GM13977 (cell line): Measurements from ENCODE around the gene TNRC6A.
"Not testable (repeated sequence)": the region's sequence is repeated elsewhere in the genome, so short reads cannot be mapped to it uniquely, and the experiment has no call there.

Source experiments
- DNase-seq: peaks from one replicate; pipeline ENCODE4 v3.0.0; 2012; ENCODE audit warnings: low spot score
- in situ Hi-C: fragments of 300-500 bp; cut with MboI; formaldehyde crosslinking; loops from one replicate; pipeline ENCODE4 v1.12.0; 2022; ENCODE audit warnings: low sequenced_read_pairs, low pct_unique_long_range_greater_than_20kb, mixed read lengths, inconsistent platforms; ENCODE audit not compliant: unreplicated experiment
- TF ChIP-seq, protein P1 (sequence below): IDR thresholded peaks from 2 replicates; pipeline ENCODE4 v1.5.1; 2012; ENCODE audit warnings: mild to moderate bottlenecking, control low read depth; ENCODE audit not compliant: insufficient read depth; ENCODE audit errors: extremely low read depth, missing control alignments

The TNRC6A gene

DNA sequence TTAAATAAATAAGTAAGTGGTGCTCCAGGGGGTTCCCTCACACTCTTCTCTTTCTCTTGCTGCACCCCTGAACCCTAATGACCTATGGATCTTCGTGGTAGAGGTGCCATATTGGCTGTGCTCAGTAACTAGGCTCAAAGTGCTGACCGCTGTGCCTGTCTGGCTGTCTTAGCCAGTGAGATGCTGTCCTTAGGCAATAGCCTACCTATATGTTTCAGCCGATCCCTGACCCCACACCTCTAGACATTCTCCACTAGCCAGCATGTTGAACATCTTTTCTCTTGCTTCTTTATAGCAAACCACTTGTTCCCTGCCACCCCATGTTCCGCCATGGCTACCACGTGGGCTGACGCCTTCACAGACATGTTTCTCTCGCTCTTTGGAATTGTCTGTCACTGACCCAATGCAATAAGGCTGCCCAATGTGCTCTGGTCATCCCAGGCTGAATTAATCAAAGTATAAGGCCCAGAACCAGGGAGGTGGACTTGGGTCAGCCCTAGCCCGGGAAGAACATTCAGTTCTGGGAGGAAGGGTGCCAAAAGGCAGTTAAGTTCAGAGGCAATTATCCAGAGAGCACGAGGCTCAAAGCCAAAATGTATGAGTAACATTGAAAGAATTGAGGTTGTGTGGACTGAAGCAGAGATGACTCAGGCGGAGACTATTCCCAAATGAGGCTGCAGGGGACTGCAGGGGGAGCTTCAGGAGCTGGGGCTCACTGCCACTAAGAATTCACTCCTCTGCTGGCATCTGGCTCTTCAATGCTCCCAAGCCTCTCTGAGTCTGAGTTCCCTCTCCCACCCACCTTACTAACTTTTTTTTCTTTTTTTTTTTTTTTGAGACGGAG, 28.7 kb upstream of the TNRC6A start:
- no peak for DNase-seq
- in situ Hi-C loops, result no loop called here

DNA sequence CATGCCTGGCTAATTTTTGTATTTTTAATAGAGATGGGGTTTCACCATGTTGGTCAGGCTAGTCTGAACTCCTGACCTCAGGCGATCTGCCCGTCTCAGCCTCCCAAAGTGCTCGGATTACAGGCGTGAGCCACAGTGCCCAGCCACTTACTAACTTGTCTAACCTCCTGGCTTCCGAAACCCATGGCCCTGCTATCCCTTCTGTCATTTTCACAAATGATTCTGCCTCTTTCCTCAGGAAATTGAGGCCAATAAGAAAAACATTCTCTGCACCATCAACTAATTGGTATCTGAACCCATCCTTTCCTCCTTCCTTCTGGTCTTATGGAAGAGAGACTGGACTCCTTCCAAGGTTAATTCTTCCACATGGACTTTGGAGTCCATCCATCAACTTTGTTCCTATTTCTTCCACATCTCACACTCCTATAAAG, 27.9 kb upstream of the TNRC6A start:
- TF ChIP-seq, protein P1, sequence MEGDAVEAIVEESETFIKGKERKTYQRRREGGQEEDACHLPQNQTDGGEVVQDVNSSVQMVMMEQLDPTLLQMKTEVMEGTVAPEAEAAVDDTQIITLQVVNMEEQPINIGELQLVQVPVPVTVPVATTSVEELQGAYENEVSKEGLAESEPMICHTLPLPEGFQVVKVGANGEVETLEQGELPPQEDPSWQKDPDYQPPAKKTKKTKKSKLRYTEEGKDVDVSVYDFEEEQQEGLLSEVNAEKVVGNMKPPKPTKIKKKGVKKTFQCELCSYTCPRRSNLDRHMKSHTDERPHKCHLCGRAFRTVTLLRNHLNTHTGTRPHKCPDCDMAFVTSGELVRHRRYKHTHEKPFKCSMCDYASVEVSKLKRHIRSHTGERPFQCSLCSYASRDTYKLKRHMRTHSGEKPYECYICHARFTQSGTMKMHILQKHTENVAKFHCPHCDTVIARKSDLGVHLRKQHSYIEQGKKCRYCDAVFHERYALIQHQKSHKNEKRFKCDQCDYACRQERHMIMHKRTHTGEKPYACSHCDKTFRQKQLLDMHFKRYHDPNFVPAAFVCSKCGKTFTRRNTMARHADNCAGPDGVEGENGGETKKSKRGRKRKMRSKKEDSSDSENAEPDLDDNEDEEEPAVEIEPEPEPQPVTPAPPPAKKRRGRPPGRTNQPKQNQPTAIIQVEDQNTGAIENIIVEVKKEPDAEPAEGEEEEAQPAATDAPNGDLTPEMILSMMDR, result no peak
- DNase-seq, result no peak
- in situ Hi-C loops, result no loop called here

More for the DNA sequence above, 28.7 kb upstream of the TNRC6A start:
- TF ChIP-seq, protein P1, result no peak

DNA sequence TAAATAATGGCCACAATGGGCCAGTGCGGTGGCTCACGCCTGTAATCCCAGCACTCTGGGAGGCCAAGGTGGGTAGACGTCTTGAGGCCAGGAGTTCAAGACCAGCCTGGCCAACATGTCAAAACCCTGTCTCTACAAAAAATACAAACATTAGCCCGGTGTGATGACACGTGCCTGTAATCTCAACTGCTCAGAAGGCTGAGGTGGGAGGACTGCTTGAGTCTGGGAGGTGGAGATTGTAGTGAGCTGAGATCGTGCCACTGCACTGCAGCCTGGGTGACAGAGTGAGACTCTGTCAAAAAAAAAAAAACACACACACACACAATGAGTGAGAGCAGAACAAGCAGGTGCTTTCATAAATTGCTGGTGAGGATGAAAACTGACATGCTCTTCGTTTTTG, 21.7 kb upstream of the TNRC6A start:
- in situ Hi-C loops, DNase-seq: not testable (repeated sequence)

DNA sequence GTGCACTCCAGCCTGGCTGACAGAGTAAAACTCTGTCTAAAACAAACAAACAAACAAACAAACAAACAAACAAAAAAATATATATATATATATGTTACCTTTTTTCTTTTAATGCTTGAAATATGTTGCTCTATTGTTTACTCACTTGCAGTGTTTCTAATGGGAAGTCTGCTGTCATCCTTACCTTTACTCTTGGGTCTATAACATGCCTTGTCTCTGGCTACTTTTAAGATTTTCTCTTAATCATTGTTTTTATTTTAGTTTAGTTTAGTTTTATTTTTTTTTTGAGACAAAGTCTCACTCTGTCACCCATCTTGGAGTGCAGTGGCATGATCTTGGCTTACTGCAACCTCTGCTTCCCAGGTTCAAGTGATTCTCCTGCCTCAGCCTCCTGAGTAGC, 16.1 kb upstream of the TNRC6A start:
- no peak for DNase-seq
- TF ChIP-seq, protein P1, result no peak
- in situ Hi-C loops, result no loop called here

DNA sequence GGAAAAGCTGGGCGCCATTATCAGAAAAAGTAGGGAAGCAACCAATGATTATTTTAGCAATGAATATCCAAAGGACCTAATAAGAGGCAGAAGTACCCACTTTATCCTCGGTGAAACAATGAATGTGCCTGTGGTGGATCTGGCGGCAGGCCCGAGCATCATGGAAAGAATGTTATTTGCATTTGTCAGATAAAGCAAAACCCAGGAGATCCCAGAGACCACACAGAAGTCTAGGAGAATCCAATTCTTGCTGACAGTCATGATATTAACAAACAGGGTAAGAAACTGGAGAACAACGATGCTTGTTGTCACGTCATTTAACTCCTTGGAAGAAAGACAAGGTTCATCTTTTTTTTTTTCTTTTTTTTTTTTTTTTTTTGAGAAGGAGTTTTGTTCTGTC, 12.0 kb upstream of the TNRC6A start:
- no peak for DNase-seq
- in situ Hi-C loops, result no loop called here
- TF ChIP-seq, protein P1, result no peak

DNA sequence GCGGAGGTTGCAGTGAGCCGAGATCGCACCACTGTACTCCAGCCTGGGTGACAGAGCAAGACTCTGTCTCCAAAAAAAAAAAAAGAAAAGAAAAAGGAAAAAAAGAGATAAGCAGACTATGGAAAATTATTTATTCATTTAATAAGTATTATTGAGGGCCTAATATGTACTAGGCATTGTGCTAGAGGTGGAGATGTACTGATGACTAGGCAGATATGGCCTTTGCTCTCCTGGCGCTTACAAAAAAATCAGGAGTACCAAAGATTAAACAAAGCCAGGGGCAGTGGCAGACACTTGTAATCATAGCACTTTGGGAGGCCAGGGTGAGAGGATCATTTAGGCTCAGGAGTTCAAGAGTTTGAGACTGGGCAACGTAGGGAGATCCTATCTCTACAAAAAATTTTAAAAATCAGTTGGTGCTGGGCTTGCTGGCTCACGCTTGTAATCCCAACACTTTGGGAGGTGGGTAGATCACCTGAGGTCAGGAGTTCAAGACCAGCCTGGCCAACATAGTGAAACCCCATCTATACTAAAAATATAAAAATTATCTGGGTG, 10.4 kb upstream of the TNRC6A start:
- in situ Hi-C loops, result no loop called here
- DNase-seq, result no peak
- TF ChIP-seq, protein P1, result no peak

DNA sequence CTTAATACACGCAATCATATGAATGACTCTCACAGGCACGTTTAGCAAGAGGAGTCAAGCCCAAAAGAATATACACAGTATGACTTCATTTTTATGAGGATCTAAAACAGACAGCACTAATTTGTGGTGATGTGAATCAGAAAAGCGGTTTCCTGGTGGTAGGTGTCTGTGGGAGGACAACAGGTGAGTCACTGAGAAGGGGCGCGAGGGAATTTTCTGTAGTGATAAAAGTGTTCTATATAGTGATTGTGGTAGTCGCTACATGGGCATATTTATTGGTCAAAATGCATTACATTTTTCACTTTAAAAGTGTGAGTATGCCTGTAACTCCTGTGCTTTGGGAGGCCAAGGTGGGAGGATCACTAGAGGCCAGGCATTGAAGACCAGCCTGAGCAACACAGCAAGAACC, 7.6 kb upstream of the TNRC6A start:
- TF ChIP-seq, protein P1, result no peak
- in situ Hi-C loops, result no loop called here
- no peak for DNase-seq
